Tibial artery (tissue), 4 donors: ENCODE data around the gene TPD52L2.

Experiments
- DNase-seq, 2 donors: peaks; one replicate each; pipeline ENCODE4 v3.0.0-alpha.2; 2019
- H3K27ac ChIP-seq, 2 donors: fragments of 200-600 bp; sonication (generic) in 1 of 2; 1 replicate in 1 of 2; 2 replicates in 1 of 2; pipeline ENCODE4 v1.5.1; 2018 to 2019; ENCODE audit warnings: mild to moderate bottlenecking in 1 of 2
- H3K27me3 ChIP-seq, 2 donors: fragments of 200-600 bp; sonication (generic) in 1 of 2; one replicate each; pipeline versions ENCODE4 v1.5.1 to v1.6.0; 2016 to 2019
- H3K36me3 ChIP-seq, 3 donors: fragments of 200-600 bp; sonication (generic) in 2 of 3; one replicate each; pipeline ENCODE4 v1.5.1; 2016 to 2019; ENCODE audit warnings: mild to moderate bottlenecking in 2 of 3
- H3K4me1 ChIP-seq, 4 donors: fragments of 200-600 bp; sonication (generic) in 2 of 4; 1 replicate in 3 of 4; 2 replicates in 1 of 4; pipeline ENCODE4 v1.5.1; 2016 to 2019
- H3K4me3 ChIP-seq, 2 donors: fragments of 200-600 bp; sonication (generic) in 1 of 2; 1 replicate in 1 of 2; 2 replicates in 1 of 2; pipeline ENCODE4 v1.5.1; 2018 to 2019; ENCODE audit warnings: mild to moderate bottlenecking in 2 of 2
- H3K9me3 ChIP-seq, 3 donors: fragments of 200-600 bp; sonication (generic) in 1 of 3; one replicate each; pipeline ENCODE4 v1.5.1; 2016 to 2019
- intact Hi-C: fragments of 100-400 bp; cut with DNase I; formaldehyde crosslinking; loops from one replicate; pipeline ENCODE4 v1.15.0; 2023; ENCODE audit warnings: low total_unique reads
- TF ChIP-seq, protein P1 (sequence below), 2 experiments: fragments of 200-600 bp in 1 of 2; fragments of 450-650 bp in 1 of 2; IDR thresholded peaks; one replicate each; pipeline ENCODE4 v1.5.1; 2017 to 2019; ENCODE audit warnings: antibody characterized with exemption in 2 of 2, mild to moderate bottlenecking in 1 of 2, moderate library complexity in 1 of 2

The TPD52L2 gene

DNA sequence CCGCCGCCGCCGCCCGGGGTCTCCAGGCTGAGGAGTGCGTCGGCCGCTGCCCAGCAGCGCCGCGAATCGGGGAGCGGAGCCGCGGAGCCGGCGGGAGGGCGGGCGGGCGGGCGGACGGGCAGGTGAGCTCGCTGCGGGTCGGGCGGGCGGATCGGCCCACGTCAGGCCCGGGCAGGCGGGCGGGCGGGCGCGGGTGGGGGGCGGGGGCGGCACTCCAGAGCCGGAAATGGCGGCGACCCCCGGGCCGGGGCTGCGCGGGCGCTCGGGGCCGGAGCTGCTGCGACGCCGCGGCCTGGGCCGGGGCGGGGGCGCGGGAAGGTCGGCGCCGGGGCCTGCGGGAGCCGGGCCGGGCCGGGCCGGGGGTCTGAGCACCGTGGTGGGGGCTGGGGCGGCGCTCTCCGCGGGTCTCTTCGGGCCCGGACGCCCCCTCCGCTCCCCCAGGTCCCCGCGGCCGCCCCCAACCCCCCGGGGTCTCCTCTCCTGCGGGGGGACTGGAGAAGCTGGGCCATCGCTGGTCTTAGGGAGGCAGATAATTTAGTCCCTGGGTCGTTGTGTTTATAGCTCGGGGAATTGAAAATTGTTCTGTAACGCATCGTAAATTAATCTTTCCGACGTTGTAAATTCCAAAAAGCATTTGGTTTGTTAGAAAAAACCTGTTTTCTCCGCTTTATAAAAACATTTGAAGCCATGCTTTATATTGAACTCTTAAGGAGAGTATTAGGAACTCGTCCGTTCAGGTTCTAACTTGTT, 30.3 kb downstream of the TPD52L2 start:
- intact Hi-C loops = no loop called here
- peaks cover 12 to 17% (median 14%) of the 10 kb centered on the region in 3 donors for H3K36me3 ChIP-seq
- H3K27me3 ChIP-seq = no peaks in the 10 kb centered on the region
- DNase-seq = no peak
- H3K4me3 ChIP-seq = peak overlapping the region; percentile 62 to 81
- TF ChIP-seq, protein P1, sequence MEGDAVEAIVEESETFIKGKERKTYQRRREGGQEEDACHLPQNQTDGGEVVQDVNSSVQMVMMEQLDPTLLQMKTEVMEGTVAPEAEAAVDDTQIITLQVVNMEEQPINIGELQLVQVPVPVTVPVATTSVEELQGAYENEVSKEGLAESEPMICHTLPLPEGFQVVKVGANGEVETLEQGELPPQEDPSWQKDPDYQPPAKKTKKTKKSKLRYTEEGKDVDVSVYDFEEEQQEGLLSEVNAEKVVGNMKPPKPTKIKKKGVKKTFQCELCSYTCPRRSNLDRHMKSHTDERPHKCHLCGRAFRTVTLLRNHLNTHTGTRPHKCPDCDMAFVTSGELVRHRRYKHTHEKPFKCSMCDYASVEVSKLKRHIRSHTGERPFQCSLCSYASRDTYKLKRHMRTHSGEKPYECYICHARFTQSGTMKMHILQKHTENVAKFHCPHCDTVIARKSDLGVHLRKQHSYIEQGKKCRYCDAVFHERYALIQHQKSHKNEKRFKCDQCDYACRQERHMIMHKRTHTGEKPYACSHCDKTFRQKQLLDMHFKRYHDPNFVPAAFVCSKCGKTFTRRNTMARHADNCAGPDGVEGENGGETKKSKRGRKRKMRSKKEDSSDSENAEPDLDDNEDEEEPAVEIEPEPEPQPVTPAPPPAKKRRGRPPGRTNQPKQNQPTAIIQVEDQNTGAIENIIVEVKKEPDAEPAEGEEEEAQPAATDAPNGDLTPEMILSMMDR (IDR thresholded peaks at IDR 0.05) = no peak
- H3K27ac ChIP-seq = peak overlapping the region; percentile 70 to 72
- no peaks in the 10 kb centered on the region for H3K9me3 ChIP-seq
- peaks cover 0 to 34% (median 23%) of the 10 kb centered on the region in 4 donors for H3K4me1 ChIP-seq

DNA sequence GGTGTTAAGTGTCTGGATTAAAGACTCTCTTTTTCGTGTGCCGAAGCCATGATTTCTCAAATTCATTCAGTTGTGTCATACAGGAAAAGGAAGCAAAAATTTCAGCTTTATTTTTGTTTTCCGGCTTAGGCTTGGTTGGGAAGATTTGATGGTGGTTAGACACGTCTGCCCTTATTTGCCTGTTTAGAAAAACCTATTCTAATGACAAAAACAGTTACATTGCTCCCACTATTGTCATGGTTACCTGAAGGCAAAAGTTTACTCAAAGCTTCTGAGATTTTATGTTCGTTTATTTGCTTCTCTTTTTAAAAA, 30.8 kb downstream of the TPD52L2 start:
- TF ChIP-seq, protein P1 (IDR thresholded peaks at IDR 0.05) = no peak
- Histone ChIP-seq H3K27me3 (no peaks in the 10 kb centered on the region), H3K9me3 (no peaks in the 10 kb centered on the region), H3K4me1 (peaks cover 0 to 34% (median 23%) of the 10 kb centered on the region in 4 donors), H3K4me3 (peak overlapping the region; percentile 62 to 81), H3K36me3 (peaks cover 6 to 12% (median 9%) of the 10 kb centered on the region in 3 donors), H3K27ac (peak overlapping the region; percentile 70 to 72)
- intact Hi-C loops = no loop called here
- DNase-seq = no peak

DNA sequence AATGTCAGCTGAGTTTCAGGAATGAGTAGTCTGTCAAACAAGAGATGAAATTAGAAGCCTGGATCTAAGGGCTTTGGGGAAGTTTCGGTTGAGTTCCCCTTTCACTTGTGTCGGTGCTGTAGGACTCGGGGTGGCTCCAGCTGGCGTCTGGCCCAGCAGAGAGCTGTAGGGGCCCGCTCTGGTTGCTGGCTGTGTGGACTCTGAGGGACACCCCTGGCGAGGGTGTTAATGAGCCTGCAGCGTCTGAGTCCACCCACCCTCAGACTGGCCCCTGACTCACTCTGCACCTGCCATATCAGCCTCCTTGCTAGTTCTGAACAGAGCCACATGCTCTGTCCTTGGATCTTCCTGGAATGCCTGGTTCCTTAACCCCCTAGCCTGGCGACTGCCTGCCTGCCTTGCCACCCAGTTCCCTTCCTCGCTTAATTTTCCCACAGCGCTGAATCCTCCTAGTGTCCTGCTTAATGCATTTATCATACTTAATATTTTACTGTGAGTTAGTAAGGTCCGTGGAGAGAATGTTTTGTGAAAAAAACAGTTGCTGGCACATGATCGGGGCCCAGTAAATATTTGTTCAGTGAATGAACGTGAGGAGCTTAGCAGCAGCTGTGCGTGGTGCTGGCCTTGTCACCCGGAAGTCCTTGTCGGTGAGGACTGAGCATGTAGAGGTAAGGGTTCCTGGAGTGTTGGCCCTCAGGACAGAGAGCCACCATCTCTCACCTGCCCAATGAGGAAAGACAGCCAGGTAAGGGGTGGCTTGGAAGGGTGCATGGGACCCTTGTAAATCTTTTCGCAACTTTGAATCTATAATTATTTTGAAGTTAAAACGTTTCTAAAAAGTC, 31.4 kb downstream of the TPD52L2 start:
- TF ChIP-seq, protein P1 (IDR thresholded peaks at IDR 0.05) = no peak
- H3K9me3 ChIP-seq = no peaks in the 10 kb centered on the region
- peak; percentile 52 to 73 for DNase-seq
- H3K4me3 ChIP-seq = peak overlapping the region; percentile 62 to 81
- peak overlapping the region; percentile 18 to 72 for H3K27ac ChIP-seq
- H3K4me1 ChIP-seq = peaks cover 0 to 34% (median 23%) of the 10 kb centered on the region in 4 donors
- H3K27me3 ChIP-seq = no peaks in the 10 kb centered on the region
- peaks cover under 1 to 6% (median 3%) of the 10 kb centered on the region in 3 donors for H3K36me3 ChIP-seq
- intact Hi-C loops = no loop called here

DNA sequence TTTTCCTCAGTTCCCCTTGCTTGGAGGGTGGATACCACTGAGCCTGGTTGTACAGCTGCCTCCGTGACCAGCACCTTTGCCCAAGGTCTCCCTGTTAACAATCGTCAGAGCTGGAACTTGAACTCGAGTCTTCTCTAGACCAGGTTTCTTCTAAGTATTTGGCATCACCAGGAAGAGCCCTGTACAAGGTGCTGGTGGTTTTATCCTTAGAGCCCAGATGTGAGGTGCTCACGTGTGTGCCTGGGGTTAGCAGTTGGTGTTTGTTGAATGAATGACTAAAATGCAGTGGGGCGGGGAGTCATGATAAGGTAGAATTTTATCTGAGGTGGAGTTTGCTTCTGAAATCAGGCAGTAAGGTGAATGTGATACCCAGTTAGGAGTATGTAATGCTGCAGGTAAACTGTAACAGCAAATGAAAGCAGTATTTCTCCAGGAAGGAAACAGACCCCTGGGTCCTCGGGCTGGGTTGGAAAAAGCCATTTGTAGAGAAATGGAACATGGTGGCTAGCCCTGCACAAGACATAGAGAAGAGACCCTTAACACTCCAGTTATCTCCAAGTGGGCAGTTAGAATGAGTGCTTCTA, 33.0 kb downstream of the TPD52L2 start:
- Histone ChIP-seq H3K27me3 (no peaks in the 10 kb centered on the region), H3K4me3 (no peak overlapping the region), H3K4me1 (peaks cover 0 to 34% (median 23%) of the 10 kb centered on the region in 4 donors), H3K9me3 (no peaks in the 10 kb centered on the region), H3K27ac (no peak overlapping the region), H3K36me3 (no peaks in the 10 kb centered on the region)
- intact Hi-C loops = no loop called here
- DNase-seq = no peak
- TF ChIP-seq, protein P1 (IDR thresholded peaks at IDR 0.05) = no peak

DNA sequence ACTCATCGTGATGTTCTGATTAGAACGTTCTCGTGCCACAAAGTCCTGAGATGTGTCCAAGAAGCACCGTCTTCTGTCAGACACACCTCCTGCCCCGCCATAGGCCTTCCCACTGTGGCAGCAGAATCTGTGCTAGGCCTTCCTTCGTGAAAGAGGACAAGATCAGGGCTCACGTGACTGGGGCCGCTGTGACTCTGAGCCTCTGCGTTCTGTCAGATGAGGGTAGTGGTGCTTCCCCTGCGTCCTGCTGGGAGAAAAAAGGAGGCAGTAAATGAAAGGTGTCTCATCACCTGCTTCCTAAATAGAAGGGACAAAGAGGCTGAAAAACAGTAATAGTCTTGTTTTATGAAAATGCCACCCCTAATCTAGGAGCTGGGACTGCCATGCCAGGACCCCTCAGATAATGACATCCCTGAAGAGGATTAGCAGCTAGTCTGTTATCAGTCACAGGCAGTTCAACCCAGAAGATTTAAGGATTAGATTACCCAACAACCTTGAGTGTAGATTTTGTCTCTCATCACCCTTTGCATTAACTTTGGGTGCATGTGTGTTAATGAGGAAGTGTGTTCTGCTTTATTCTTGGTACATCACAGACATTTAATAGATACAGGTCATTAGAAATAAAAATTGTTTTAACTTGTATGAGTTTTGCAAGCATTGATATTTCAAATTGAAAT, 34.0 kb downstream of the TPD52L2 start:
- Histone ChIP-seq H3K36me3 (no peaks in the 10 kb centered on the region), H3K9me3 (no peaks in the 10 kb centered on the region), H3K27ac (no peak overlapping the region), H3K4me3 (no peak overlapping the region), H3K4me1 (peaks cover 0 to 32% (median 21%) of the 10 kb centered on the region in 4 donors), H3K27me3 (no peaks in the 10 kb centered on the region)
- no peak for DNase-seq
- TF ChIP-seq, protein P1 (IDR thresholded peaks at IDR 0.05) = no peak
- intact Hi-C loops = no loop called here
